GM18511 (cell line): ENCODE data around the gene DENND4A.

Experiments used
- ATAC-seq: cut with Tn5 transposase; IDR thresholded peaks from one replicate; pipeline ENCODE4 v1.9.1; 2021; ENCODE audit warnings: mild to moderate bottlenecking, moderate library complexity; ENCODE audit not compliant: unreplicated experiment

The DENND4A gene

DNA sequence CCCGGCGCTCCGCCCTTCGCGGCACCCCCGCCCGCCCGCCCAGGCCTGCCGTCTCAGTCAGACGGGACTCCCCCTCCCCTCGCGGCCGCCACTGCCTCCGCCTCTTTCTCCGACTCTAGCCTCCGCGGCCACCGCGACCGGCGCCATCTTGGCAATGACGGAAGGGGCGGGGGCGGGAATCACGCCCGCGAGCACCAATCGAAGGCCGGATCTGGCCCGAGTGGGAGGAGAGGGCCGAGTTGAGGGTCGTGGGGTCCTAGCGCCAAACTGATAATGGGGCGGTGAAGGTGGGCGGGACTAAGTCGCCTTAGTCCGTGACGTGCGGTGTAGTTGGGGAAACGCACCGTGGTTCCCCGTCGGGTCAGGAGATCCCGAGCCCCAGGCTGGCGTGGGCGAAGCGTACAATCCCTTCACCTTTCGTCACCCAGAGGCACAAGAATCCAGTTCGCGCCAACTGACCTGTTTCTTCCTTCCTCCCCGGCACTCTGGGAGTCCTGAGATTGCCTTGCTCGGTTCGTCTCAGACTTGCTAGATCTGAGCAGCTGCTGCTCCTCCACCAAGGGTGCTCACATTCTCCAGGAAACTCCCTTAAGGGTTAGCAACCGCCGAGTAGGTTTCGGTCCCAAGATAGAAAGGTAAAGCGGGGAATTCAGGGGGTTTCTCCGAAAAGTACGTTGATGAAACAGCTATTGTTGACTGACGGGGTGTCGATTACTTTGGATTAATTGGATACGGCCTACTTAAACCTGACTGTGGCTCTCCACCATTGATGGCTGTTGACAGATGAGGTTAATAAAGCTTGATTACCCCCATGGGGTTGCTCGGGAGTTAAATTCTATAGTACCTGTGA, at the start of gene DENND4A:
DENND4A (minus strand) TSS at position 156 of the 850 bp plus-strand sequence. CDS start 35,843 bp downstream, outside the sequence.
- ATAC-seq, result peak; percentile 81

DNA sequence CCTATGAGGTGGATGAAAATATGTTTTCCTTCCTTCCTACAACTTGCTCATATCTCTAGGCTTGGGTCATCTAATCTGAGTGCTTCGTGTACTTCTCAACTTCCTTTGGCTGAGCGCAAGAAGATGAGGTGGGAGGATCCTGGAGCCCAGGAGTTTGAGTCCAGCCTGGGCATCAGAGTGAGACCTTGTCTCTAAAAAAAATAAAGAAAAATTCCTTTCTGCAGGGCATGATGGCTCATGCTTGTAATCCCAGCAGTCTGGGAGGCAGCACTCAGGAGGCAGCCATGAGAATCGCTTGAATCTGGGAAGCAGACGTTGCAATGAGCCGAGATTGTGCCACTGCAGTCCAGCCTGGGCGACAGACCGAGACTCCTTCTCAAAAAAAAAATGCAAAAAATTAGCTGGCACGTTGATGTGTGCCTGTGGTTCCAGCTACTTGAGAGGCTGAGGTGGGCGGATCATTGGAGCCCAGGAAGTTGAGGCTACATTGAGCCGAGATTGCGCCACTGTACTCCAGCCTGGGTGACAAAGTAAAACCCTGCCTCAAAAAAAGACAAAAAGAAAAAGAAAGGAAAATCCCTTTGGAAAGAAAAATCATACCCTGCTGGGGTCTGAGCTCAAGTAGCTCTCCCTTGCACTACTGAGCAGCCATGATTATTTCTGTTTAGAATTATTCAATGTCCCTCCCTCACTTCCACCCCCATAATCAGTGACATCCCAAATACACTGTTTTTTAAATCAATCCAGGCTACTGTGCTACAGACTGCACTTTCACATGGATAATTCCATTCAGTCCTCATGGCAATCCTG, 49.2 kb upstream of the DENND4A start:
- ATAC-seq, result no peak

GRCh38 chr15:65839985-65840384, 47.9 kb upstream of the DENND4A start:
- no peak for ATAC-seq

DNA sequence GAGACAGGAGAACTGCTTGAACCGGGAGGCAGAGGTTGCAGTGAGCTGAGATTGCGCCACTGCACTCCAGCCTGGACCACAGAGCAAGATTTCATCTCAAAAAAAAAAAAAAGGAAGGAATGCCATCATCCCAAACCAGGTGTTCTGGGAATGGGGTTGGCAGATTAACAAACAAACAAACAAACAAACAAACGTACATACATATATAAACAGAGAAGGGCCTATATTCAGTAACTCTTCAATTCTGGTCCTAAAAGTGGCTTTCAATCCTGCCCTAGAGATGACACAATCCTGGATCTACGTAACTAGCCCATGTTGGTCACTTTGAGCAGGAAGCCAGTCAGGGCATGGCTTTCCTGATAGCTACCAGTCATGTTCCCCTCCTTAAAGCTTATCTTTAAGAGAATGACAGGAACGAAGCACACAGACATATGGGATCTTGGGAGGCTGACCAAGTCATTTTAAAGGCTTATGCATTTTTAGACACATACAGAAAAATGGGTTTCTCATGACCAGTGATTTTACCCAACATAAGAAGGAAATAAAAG, 47.3 kb upstream of the DENND4A start:
- no peak for ATAC-seq

DNA sequence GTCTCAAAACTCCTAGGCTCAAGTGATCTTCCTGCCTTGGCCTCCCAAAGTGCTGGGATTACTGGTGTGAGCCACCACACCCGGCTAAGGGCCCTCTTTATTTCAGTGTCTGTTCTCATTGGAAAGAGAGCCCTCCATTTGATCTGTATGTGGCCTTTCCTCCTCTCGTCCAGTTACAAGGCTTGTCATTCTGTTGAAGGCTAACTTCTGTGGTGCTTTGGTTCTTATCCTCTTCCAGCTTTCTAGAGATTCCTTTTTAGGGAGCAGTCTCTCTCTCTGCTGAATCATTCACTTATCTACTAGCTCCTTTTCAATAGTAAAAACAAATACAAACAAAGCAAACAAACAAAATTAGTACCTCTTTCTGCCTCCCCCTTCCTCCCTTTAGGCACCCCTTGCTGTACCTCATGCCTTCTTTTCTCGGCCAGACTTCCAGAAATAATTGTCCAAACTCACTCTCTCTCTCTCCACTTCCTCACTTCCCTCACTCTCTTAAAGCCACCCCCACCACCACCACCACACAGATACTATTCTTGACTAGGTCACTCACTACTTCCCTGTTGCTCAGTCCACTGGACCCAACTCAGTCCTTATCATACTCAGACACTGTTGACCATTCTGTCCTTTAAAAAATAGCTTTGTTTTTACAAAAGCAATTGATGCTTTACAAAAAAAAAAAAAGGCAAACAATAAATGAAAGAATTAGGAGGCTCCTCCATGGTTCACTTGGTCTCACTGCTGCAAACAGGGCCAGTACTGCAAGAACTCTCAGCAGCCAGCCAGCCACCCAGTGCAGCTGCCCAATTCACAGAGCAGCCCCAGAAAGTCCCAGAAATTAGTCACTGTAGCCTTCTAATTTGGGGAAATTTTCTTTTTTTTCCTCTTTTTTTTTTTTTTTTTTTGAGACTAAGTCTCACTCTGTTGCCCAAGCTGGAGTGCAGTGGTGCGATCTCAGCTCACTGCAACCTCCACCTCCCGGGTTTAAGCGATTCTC, 45.5 kb upstream of the DENND4A start:
- ATAC-seq, result no peak

DNA sequence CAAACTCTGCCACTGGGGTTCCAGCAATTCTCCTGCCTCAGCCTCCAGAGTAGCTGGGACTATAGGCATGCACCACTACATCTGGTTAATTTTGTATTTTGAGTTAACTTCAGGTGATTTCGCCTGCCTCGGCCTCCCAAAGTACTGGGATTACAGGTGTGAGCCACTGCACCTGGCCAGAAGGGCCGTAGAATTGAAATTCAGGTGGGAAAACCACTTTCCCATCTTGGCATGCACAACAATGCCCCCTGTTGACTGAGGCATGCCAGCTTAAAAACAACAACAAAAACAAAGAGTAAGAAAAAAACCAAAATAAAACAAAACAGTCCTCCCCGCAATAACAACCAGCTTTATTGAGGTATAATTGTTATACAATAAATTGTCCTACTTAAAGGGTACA, 44.6 kb upstream of the DENND4A start:
- ATAC-seq, result no peak

GRCh38 chr15:65835447-65835846, 43.4 kb upstream of the DENND4A start:
- no peak for ATAC-seq

DNA sequence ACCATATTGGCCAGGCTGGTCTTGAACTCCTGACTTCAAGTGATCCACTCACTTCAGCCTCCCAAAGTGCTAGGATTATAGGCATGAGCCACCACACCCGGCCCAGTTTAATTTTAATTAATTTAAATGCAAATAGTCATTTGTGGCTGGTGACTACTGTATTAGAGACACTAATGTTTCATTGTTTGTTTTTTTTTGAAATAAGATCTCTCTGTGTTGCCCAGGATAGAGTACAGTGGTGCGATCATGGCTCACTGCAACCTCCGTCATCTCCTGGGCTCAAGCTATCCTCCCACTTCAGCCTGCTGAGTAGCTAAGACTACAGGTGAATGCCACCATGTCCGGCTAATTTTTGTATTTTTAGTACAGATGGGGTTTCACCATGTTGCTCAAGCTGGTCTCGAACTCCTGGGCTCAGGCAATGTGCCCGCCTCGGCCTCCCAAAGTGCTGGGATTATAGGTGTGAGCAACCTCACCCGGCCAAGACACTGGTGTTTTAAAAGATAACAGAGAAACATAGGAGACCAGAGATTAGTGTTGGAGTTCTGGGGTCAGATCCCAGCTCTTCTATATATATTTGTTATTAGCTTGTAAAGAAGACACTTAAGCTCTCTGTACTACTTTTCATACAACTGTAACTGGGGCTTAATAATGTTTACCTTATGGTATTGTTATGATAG, 42.6 kb upstream of the DENND4A start:
- no peak for ATAC-seq

- ATAC-seq, result no peak
These were observed 41.6 kb upstream of the DENND4A start for GRCh38 chr15:65833501-65834205.

DNA sequence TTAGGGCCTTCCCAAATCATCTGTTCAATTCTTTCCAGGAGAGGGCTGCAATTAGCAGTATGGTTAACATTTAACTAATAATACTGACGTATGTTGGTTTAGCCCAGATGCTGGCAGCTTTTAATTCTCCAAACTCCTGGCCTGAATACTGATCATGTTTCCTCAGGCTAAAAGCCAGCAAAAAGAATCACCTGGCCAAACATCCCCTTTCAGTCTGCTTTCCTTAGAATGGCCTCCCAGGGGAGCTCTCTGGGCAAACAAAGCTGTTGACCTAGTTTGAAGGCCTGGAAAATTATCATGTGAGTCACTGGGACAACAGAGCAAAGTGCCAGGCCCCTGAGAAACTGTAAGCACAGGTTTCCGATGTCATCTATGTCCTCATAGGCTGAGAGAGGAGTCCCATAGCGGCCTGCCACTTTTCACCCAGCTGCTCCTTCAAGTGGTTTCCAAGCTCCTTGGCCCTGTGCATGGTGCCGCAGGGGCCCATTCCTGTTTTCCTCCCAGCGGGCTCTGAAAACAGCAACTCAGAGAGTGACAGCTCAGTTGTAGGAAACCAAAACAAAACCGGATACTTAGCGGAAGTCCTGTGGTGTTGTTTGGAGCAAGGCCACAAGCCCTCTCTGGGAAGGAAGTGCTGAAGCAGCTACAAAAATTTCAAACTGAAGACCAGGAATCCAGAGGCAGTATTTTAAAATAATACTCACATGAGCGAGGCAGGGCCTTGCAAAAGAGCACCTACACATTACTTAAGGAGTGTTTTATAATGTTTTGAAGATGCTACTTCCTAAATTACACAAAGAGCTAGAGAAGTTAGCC, 40.7 kb upstream of the DENND4A start:
- ATAC-seq, result no peak

- ATAC-seq, result no peak
These were observed 37.2 kb upstream of the DENND4A start for GRCh38 chr15:65829130-65829764.

DNA sequence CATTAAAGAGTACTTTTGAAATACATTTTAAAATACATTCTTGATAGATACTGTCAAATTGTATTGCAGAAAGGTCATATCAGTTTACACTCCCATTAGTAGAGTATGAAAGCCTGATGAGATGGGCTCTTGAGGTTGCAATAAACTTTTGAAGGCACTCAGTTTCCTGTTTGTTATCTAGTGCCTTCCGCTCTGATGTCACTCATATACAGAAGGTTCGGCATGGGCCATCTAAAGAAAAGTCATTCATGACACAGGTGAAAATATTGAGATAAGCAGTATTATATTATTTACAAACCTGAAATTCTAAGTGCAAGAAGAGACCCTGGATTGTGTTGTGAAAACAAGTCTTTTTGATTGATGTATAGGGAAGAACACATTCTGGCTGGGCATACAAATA, 36.5 kb upstream of the DENND4A start:
- ATAC-seq, result no peak

- ATAC-seq, result no peak
These were observed 35.0 kb upstream of the DENND4A start for GRCh38 chr15:65827065-65827464.

DNA sequence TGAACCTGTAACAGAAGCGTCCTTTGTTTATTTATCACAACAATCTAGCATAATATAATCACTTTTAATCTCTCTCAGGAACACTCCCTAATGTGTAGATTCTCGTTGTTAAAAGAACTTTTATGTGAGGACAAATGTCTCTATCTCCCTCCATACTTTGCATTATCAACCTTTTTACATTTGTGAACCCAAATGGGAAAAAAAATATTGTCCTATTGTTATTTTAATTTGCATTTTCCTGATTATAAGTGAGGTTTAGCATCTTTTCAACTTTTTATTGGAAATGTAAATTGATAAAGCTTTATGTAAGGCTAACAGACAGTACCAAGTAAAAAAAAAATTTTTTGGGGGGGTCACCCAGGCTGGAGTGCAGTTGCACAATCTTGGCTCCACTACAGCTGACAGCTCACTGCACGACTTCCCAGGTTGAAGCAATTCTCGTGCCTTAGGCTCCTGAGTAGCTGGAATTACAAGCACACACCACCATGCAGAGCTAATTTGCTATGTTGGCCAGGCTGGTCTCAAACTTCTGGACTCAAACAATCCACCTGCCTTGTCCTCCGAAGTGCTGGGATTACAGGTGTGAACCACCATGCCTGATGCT, 33.0 kb upstream of the DENND4A start:
- no peak for ATAC-seq

GRCh38 chr15:65824031-65824743, 32.1 kb upstream of the DENND4A start:
- no peak for ATAC-seq

GRCh38 chr15:65822316-65822715, 30.2 kb upstream of the DENND4A start:
- ATAC-seq, result no peak

GRCh38 chr15:65821070-65821469, 29.0 kb upstream of the DENND4A start:
- no peak for ATAC-seq
